Measurements from ENCODE around the gene CRYGS.

CRYGS gene

GRCh38 chr3:186489507-186489906 lies 54.7 kb downstream of the CRYGS start:
- no peak overlapping the region for H3K4me2 ChIP-seq (ENCODE audit: low read length)
- H3K27ac ChIP-seq = no peak overlapping the region

More at GRCh38 chr3:186489507-186489906, 54.7 kb downstream of the CRYGS start:
- Histone ChIP-seq H3K27me3 (ENCODE audit: control insufficient read depth, insufficient read depth, low read length) (no peaks in the 10 kb centered on the region), H3K4me1 (peaks cover 17% of the 10 kb centered on the region), H3K79me2 (no peaks in the 10 kb centered on the region), H2AFZ (no peak overlapping the region), H3K9me3 (ENCODE audit: control insufficient read depth, low read length) (no peaks in the 10 kb centered on the region), H3K4me3 (ENCODE audit: low read depth, low read length) (no peak overlapping the region), H3K9ac (no peak overlapping the region), H3K36me3 (ENCODE audit: control insufficient read depth, insufficient read depth, low read length) (no peaks in the 10 kb centered on the region)
- TF ChIP-seq CTCF (IDR thresholded peaks at IDR 0.05) = no peak

Measured in parathyroid adenoma (tissue), 2 donors.